ENCODE results near the gene USP31.
"Not testable (repeated sequence)": the region's sequence is repeated elsewhere in the genome, so short reads cannot be mapped to it uniquely, and the experiment has no call there.

Gene USP31

DNA sequence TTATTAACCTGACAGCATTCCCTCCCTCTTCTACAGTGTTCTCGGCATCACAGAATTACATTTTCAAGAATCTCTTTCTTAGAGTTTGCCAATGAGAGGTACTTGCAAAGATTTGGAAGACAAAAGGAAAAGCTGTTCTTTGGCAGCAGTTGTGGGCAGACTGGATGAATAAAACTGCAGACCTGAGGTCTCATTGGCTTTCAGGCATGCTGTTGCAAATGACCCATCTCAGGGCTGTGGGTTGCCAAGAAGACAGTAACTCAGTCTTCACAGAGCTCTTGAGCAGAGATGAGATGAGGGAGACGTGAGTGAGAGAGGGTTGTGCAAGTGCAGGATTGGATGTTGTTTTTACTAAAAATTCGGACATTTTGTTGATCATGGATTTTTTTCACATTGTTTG lies 11.3 kb upstream of the USP31 start:
- no peak for DNase-seq (ENCODE audit: low read depth, low spot score)
- no peak overlapping the region for H3K27ac ChIP-seq

DNA sequence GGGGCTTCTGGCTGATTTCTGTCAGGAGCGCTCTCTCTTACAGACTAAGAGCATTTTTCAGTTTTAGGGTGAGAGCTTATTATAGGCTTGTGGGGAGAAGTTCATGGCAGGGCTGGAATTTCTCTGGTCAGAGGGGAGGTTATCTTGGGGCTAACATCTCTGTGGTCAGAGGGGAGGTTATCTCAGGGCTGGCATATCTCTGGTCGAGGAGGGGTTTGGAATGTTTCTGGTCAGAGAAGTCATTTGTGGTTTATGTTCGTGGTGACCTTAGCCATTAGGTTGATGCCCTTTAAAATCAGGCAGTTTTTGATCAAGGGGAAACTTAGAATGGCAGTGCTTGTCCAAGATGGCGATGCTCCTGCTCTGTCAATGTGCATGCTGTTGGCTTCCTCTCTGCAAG lies 10.8 kb upstream of the USP31 start:
- no peak overlapping the region for H3K27ac ChIP-seq
- no peak for DNase-seq (ENCODE audit: low read depth, low spot score)

DNA sequence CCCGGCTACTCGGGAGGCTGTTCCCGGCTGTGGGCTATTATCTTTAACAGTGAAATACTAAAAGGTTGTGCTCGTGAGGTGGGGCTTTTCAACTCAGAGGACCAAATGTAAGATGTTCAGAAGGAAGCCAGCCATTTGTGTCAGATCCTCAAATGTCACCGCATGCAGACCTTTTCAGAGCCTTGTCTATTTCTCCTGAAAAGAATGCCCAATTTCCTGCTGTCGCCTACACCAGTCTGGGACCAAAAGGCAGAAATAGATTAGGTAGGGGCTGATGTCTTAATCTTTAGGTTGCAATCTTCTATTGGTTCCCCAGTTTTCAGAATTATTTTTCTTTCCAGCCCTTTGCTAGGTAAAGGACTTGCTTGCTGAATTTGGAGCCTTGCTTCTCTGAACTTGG lies 8.9 kb upstream of the USP31 start:
- DNase-seq (ENCODE audit: low read depth, low spot score) = no peak
- no peak overlapping the region for H3K27ac ChIP-seq

DNA sequence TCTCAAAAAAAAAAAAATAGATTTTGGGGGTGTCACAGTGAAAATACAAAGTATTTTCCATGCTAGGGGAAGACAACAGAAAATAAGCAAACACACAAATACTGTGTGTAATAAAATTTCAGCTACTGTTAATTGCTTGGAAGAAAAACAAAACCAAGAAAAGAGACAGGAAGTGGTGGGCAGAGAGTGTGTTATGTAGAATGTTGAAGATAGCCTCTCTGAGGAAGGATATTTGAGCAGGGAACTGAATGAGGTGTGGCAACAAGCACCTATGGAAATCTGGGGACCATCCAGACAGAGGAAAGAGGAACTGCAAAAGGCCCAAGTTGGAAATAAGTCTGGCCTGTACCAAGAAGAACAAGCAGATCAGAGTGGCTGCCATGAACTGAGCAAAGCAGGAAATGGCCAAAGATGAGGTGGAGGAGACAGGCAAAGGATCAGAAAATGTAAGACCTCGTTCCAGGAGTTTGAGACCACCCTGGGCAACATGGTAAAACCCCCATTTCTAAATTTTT lies 7.8 kb upstream of the USP31 start:
- no peak for DNase-seq (ENCODE audit: low read depth, low spot score)
- no peak overlapping the region for H3K27ac ChIP-seq

DNA sequence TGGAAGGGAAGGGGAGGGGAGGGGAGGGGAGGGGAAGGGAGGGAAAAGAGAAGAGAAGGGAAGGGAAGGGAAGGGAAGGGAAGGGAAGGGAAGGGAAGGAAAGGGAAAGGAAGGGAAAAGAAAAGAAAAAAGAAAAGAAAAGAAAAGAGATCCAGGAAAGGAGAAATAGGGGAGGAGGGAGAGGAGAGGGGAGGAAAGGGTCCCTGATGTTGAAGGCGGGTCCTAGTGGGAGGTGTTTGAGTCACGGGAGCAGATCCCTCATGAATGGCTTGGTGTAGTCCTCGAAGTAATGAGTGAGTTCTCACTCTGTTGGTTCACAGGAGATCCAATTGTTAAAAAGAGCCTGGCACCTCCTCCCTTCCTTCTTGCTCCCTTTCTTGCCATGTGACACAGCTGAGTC lies 6.9 kb upstream of the USP31 start:
- no peak for DNase-seq (ENCODE audit: low read depth, low spot score)
- no peak overlapping the region for H3K27ac ChIP-seq

DNA sequence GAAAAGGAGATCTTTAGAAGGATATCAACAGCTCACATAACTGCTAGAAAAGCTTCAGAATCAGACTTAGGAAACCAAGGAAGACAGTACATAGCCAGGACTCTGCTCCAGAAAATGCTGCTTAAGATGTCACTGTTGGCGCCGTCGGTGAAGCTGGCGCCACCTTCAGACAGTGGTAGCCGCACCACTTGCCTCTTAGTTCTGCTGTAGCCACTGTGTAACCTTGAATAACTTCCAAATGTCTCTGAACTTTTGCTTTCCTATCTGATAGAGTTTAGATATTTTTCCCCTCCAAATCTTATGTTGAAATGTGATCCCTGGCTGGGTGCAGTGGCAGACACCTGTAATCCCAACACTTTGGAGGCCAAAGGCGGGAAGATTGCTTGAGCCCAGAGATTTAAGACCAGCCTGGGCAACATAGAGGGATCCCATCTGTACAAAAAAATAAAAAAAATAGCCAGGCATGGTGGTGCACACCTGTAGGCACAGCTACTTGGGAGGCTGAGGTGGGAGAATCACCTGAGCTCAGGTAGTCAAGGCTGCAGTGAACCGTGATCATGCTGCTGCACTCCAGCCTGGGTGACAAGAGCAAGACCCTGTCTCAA lies 6.3 kb upstream of the USP31 start:
- DNase-seq (ENCODE audit: low read depth, low spot score) = no peak
- H3K27ac ChIP-seq = no peak overlapping the region

DNA sequence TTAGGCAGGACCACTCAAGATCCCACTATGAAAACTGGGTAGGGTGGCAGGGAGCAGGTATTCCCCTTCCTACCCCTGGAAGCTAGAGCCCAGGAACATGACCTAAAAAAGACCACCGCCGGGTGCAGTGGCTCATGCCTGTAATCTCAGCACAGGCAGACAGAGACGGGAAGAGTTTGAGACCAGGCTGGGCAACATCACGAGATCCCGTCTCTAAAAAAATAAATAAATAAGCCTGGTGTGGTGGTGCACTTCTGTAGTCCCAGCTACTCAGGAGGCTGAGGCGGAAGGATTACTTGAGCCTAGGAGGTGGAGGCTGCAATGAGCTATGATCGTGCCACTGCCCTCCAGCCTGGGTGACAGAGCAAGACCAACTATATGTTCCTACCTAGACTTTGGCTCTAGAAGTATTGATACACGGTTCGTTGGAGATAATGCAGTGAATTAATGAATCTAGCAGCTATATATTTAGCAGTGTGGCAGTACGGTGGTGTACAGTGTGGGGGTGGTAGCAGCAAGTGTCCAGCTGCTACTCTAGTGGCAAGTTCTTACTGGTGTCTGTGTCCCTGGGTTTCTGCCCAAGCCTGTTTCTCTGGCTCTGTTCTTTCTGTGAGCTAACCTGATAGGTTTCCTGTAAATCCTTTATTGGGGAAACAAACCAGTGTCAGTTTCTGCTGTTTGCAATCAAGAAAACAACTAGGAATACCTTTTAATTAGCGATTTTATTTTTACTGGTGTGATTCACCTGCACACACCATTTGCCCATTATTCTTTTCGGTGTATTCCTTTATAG lies 3.3 kb upstream of the USP31 start:
- no peak for DNase-seq (ENCODE audit: low read depth, low spot score)

DNA sequence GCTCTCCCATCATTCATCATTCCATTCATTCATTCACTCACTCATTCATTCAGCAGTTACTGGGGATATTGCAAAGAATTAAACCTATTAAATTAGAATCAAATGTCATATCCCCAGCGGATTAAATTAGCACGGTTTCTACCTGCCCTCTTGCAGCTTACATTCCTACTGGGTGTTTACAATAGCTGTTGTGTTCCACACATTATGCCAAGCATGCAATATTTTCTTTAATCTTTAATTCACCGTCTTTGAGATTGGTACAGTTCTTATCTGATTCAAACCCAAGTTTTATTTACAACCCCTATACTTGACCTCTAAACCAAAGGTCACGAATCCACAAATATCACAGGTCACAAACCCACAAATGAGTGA lies 727 bp upstream of the USP31 start:
- no peak for DNase-seq (ENCODE audit: low read depth, low spot score)
- H3K27ac ChIP-seq = peak overlapping the region; percentile 86

More for the DNA sequence above, 3.3 kb upstream of the USP31 start:
- H3K27ac ChIP-seq = peak overlapping the region; percentile 35

DNA sequence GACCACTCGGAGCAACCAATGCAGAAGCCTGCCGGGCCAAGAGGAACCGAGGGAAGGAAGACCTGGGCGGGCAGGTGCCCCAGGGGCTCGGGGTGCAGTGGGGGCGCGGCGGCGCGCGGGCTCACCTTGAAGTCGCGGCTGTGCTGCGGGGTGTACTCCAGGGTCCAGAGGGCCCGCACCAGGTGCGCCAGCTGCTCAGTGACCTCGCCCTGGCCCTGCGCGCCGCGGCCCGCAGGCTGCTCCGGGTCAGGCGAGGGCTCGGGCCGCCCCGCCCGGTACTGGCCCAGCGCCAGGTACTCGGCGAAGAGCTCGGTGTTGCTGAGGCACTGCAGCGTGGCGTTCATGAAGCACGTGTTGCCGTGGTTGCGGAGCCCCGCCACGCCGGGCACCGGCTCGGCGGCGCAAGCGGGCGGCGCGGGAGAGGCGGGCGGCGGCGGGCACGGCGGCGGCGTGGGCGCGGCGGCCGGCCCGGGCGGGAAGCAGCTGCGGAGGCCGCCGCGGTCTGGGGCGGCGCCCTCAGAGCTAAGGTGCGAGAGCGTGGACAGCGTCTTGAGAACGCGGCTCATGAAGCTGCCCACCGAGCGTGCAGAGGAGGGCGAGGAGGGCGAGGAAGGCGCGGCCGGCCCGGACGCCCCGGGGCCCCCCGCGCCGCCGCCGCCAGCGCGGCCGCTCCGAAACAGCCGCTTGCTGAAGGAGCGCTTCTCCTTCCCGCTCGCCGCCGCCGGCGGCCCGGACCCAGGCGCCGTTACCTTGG lies 562 bp downstream of the USP31 start:
- no peak for DNase-seq (ENCODE audit: low read depth, low spot score)

DNA sequence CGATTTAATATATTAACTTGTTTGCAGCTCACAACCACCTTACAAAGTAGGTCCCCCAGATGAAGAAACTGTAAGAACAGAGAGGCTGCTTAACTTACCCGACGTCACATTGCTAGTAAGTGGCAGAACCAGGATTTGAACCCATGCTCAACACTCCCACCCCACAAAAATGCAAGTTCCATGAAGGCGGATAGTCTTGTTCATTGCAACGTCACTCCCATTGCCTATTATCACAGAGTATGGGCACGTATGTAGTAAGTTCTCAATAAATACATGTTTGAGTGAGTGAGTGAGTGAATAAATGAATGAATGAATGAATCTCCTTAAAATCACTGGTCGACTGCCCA lies 1.1 kb downstream of the USP31 start:
- no peak for DNase-seq (ENCODE audit: low read depth, low spot score)
- peak overlapping the region; percentile 86 for H3K27ac ChIP-seq

More for the DNA sequence above, 562 bp downstream of the USP31 start:
- peak overlapping the region; percentile 86 for H3K27ac ChIP-seq

DNA sequence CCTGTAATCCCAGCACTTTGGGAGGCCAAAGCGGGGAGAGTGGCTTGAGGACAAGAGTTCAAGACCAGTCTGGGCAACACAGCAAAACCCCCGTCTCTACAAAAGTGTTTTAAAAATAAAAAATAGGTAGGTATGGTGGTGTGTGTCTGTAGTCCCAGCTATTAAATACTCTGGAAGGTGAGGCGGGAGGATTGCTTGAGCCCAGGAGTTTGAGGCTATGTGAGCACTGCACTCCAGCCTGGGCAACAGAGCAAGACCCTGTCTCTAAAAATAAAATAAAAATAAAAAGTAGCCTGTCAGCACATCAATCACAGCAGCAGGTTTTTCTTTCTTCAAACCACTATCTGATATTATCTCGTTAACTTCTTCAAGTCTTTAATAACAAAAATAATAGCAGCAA lies 1.6 kb downstream of the USP31 start:
- H3K27ac ChIP-seq = peak overlapping the region; percentile 86
- DNase-seq (ENCODE audit: low read depth, low spot score) = no peak

DNA sequence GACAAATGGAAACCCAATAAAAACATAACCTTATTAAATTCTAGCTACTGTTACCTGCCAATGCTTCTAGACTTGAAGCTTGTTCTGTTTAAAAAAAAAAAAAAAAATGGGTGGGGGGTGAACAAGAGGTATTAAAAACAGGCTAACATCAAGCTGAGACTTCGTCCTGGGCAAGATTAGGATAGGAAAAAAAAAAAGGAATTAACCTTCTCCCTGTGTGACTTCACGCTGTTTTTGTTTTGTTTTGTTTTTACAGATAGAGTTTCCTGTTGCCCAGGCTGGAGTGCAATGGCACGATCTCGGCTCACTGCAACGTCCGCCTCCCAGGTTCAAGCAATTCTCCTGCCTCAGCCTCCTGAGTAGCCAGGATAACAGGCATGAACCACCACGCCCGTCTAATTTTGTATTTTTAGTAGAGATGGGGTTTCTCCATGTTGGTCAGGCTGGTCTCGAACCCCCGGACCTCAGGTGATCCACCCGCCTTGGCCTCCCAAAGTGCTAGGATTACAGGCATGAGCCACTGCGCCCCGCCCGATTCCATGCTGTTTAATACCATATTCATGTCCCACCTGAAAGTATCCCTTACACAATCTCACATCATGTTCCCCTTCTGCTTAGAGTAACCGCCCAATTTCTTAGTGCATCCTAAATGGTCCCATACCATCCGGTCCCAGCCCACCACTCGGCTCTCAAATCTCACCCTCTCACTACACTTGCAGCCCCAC lies 2.2 kb downstream of the USP31 start:
- peak overlapping the region; percentile 86 for H3K27ac ChIP-seq
- DNase-seq (ENCODE audit: low read depth, low spot score) = no peak

DNA sequence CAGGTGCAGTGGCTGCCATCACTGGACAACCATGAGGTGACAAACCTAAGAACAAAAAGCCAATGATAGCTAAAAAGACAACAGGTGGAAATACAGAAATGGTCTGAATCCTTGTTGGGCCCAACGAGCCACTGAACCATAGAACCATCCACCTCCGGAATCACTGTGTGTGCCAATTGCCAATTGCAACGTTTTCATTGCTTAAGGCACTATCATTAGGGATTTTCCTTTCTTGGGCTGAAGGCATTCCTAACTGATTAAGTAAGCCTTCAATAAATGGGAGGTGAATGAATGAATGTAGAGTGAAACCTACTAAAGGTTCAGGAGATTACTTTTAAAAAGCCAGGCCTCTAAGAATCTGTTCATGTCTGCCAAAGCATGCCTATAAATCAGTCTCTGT lies 3.6 kb downstream of the USP31 start:
- DNase-seq (ENCODE audit: low read depth, low spot score) = peak; percentile 70
- H3K27ac ChIP-seq = peak overlapping the region; percentile 86

DNA sequence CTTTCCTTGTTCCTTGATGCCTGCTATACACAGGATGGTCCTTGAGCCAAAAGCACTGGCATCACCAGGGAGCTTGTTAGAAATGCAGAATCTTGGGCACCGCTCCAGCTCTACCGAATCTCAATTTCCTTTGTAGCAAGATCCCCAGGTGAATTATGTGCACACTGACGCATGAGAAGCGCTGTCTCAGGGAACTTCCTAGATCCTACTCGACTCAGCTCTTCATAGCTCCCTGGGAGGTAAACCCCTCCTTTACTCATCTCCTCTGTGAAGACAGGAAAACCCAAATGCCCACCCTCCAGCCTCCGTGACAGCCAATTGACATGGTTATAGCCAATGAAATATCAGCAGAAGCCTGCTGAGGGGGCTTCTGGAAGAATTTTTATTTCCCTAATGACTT lies 4.1 kb downstream of the USP31 start:
- peak; percentile 54 for DNase-seq (ENCODE audit: low read depth, low spot score)
- H3K27ac ChIP-seq = peak overlapping the region; percentile 86

DNA sequence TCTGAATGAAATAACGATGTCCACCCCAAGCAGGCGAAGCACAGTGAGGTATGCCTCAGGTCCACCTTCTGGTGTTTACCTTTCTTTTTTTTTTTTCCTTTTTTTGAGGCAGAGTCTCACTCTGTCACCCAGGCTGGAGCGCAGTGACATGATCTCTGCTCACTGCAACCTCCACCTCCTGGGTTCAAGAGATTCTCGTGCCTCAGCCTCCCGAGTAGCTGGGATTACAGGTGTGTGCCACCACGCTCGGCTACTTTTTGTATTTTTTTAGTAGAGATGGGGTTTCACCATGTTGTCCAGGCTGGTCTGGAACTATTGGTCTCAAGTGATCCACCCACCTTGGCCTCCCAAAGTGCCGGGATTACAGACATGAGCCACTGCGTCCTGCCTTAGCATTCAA lies 4.9 kb downstream of the USP31 start:
- peak overlapping the region; percentile 86 for H3K27ac ChIP-seq

DNA sequence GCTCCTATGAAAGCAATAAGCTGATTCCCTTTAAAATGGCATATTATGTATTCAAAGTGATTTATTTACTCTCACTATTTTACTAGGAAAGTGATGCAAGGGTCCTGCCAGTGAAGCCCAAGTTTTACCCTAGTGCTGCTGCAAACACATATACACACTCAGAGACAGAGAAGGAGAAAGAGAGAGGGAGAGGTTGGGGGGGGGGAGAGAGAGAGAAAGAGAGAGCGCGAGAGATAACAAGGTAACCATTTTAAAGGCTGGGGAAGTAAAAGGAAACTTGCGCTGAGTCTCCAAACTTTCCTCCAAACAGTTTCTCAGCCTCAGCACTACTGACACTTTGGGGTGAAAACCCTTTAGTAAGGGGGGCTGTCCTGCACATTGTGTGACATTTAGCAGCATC lies 5.9 kb downstream of the USP31 start:
- peak overlapping the region; percentile 60 for H3K27ac ChIP-seq
- no peak for DNase-seq (ENCODE audit: low read depth, low spot score)

More for the DNA sequence above, 4.9 kb downstream of the USP31 start:
- not testable (repeated sequence) for DNase-seq (ENCODE audit: low read depth, low spot score)

DNA sequence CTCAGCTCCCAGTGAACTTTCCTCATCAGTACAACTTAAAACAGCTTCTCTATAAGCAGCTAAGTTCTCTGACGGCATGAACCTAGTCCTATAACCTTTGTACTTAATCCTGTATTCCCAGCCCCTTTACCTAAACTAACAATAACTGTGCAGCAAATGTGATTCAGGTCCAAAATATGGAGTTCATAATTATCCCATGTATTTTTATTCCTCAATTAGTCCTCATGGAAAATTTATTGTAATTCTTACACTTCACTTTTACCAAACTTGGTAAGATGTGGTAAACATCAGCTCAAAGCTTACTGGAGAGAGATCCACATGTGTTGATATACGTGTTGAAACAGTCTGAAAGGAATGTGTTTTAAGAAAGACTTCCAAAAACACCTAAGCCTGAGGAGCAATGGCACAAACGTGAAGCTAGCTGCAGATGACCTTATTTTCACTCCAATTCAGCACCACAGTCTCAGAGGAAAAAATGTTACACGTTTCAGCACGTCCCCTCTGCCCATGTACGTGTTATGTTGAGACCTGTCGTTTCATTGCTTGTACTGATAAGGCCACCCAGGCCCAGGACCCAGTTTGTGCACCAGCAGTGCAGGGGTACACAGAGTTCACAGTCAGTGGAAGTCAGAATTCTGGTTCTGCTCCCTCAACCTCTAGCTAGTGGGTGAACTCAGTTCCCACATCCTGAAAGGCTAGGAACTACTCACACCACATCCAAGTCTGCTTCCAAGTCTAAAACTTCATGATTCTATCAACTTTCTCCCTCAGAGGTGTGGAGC lies 7.1 kb downstream of the USP31 start:
- H3K27ac ChIP-seq = peak overlapping the region; percentile 60
- peak; percentile 74 for DNase-seq (ENCODE audit: low read depth, low spot score)

DNA sequence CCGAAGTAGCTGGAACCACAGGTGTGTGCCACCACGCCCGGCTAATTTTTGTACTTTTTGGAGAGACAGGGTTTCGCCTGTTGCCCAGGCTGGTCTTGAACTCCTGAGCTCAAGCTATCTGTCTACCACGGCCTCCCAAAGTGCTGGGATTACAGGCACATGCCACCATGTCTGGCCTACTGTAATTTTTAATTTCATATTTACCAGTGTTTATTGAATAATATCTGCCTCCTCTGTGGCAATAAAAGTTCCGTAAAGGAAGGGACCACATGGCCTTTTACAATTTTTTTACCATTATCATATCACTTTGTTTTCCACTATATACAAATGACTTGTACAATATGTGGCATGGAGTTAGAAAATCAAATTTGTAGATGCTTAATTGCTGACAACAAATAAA lies 7.8 kb downstream of the USP31 start:
- DNase-seq (ENCODE audit: low read depth, low spot score) = no peak
- peak overlapping the region; percentile 60 for H3K27ac ChIP-seq

DNA sequence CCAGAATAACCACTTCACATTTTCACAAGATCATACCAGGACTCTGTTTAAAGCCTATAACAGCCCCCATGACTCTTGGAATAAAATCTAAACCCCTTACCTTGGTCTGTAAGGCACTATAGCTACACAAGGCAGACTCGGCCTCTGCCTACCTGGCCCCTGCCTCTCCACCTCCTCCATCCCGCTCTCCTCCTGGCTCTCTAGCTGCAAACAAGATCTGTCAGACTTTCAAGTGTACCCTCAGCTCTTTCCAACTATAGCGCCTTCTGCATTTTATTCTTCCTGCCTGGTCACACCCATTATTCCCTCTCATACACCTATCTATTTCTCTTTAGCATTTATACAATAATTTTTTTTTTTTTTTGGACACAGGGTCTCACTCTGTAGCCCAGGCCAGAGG lies 8.2 kb downstream of the USP31 start:
- peak overlapping the region; percentile 60 for H3K27ac ChIP-seq
- no peak for DNase-seq (ENCODE audit: low read depth, low spot score)

DNA sequence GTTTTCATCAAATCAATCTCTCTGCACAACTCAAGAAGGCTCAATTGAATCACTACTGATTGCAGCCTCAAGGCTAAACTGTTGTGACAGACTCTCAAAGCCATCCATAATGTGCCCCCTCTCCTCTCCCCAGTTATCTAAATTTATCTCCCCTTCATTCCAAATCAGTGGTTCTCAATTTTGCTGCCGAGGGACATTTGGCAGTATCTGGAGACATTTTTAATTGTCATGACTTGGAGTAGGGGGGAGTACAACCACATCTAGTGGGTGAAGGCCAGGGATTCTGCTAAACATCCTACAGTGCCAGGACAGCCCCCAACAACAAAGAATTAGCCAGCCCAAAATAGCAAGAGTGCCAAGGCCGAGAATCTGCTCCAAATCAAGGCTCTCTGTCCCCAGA lies 9.1 kb downstream of the USP31 start:
- DNase-seq (ENCODE audit: low read depth, low spot score) = no peak
- no peak overlapping the region for H3K27ac ChIP-seq
